Cerebellar cortex (tissue), 1 donor: ENCODE measurements around the gene GLIS1.
A peak's percentile ranks its signal among the peaks of the same experiment; 100 is the strongest.

ENCODE experiments used
- DNase-seq: peaks from one replicate; pipeline ENCODE4 v3.0.0-alpha.2; 2015; ENCODE audit warnings: low spot score

The GLIS1 gene

DNA sequence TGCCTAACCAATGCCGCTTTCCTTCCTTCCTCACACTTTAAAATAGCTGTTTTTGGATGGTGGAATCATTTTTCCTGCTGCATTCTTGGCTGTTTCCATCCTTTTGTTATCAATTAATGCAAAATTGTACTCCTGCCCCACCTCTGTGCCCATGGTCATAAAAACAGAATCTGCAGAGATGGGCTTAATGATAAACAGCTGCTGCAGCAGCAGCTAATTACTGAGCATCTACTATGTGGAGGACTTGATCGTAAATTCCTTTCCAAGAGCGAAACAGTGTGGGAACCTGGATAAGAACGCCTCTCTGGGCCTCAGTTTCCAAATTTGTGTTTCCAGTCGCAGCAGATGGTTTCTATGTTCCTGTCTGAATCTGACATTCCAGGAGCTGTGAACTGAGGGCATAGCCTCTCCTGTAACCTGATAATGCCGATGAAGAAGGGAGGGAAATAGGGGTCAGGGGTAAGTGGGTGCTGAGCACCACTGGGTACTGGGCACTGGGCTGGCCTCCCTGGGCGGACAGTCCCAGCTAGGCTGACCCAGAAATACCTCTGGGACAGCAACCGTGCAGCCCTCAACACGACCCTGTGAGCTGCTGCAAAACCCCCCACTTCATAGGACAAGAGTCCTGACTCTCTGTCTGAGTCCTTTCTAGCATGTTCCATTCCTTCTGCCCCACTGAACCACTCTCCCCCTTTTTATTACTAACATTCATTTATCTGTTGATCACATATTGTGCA, 158.1 kb downstream of the GLIS1 start:
- DNase-seq, result no peak

DNA sequence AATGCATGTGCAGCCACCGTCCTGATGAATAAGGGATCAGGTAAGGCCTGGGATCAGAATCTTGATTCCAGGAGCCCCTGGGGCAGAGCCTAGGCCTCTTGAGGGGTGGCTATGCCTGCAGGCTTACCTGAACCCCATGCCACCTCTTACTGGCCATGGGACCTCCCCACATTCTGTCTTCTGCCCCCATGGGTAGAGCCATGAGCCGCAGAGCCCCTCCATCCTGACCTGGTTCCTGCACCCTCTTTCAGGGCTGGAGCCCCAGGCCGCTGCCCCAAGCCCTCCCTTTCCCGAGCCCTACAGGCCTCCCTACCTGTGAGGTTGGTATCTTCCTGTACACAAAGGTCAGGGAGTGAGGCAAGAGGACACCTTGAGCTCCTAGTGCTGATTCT, 159.0 kb downstream of the GLIS1 start:
- no peak for DNase-seq

DNA sequence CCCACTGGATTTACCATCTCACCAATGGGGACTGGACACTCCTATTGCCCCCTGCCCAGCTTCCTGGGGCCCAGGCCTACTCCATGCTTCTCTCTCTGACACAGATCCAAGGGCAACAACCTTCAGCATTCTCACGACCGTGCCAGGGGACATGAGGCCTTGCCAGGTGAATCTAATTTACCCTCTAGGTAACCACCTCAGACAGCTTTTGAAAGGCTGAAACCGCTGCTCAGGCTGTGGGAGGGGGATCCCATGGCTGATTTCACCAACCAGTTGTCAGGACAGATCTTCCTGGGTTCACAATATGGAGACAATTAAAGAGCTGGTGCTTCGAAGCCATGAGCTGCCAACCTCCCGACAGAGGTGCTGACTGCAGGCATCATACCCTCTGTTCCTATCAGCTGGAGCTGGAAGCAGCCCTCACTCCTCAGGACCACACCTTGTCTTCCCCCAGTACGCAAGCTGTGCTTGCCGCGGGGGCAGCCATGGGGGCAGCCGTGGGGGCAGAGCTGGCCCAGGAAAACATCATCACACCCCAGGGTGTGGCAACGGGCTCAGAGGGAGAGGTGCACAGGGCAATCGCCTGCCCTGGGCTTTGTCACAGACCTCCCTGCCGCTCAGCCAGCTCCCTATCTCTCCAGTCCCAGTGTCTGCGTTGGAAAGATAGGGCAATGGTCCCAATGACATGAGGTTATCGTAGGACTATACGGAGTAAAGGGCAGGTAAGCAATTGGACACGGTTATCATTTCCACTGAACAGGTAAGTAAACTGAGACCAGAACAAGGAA, 159.5 kb downstream of the GLIS1 start:
- no peak for DNase-seq

DNA sequence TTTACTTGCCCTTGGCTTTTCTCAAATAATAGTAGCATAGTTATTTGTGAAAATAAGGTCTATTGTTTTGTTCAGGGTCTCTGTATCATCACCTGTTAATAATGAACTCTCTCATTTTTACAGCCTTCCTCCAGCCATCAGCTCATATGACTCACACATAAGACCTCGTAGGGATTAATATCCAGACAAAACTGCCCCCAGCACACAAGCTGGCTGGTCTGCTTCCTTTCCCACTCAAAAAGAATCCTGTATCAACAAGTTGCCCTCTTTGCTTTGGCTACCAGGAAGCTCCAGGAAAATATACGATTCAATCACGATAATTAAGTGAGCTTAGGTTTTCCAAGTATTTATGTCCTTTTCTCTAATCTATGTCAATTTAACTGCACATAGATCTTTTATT, 160.6 kb downstream of the GLIS1 start:
- no peak for DNase-seq

DNA sequence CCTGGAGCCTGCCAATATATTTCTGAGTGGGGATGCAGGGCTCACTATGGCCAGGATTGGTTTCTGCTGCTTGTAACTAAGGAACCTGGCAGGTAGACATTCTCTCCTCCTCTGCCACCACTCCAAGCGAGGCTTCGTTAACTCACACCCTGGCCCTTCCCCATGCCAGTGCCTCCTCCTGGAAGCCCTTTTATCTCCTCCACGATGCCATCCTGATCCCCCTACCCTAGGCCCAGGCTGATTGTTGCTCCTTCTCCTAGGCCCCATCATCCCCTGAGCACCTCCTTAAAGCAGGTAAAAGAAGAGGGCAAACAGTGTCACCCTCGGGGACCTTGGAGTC, 161.2 kb downstream of the GLIS1 start:
- DNase-seq, result no peak

DNA sequence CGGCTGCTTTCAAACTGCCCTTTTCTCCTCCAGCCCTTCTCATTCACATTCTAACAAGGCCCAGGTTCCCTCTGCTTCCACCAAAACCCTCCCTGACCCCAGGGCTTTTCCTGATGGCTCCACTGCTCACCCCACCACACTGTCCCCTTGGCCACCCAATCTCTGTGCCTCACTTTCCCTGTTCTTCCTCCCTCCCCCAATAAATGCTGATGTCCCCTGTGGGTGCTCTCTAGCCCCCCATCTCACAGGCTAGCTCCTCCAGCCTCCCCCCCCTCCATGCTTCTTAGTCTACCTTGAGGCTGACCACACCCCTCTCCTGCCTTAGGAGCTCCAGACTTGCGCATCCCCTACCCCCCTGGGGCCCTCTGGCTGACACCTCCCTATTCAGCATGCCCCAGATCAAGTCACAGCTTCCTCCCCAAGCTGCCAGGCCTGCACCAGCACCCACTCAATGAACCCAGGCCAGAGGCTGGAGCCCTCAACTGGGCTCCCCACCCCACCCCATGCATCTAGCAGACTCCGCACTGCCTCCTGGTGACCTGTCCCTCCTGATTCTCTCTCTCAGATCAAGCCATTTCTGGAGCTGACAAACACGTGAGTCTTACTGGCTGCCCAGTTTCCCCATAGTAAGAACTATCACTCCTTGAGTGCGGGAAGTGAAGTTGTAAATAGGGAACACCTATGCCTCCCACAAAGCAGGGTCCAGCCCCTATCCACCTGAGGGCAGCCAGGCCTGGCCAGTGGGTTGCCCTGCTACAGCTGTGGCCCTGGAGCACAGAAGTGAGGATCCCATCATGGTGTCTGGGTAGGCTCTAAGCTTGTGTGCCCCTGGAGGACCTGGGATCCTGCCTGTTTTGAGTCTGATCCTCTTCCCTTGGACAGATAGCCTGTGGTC, 161.9 kb downstream of the GLIS1 start:
- DNase-seq, result no peak

DNA sequence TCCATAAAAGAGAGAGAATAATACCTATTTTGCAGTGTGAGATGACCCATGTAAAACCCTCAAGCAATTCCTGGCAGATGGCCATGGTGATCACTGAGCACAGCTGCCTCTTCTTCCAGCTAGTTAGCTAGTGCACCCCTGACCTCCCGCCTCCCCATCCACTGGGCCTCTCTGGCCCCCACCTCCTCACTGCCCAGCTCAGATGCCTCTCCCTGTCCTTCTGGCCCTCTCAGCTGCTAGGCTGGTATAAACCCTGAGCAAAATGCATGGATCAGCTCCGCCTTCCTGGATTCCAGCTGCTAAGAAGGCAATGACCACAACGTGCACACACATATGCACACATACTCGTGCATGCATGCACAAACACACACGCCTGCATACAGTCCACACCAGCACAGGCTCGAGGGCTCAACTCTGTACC, 162.6 kb downstream of the GLIS1 start:
- DNase-seq, result no peak

DNA sequence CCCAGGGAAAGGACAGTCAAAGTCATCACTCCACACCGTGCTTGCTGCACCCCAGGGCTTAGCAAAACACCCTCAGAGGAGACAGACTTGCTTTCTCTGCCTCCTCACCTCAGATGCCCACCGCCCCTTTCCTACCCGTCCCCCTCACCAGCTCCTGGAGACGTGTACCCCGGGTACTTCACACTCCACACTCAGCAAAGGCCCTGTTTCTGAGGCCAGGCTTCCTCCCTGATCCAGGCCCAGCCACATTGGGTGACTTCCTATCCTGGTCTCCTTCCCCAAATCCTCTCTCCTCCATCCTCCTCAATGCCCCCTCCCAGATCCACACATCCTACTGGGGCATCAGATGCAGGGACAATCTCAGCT, 163.0 kb downstream of the GLIS1 start:
- DNase-seq, result no peak

DNA sequence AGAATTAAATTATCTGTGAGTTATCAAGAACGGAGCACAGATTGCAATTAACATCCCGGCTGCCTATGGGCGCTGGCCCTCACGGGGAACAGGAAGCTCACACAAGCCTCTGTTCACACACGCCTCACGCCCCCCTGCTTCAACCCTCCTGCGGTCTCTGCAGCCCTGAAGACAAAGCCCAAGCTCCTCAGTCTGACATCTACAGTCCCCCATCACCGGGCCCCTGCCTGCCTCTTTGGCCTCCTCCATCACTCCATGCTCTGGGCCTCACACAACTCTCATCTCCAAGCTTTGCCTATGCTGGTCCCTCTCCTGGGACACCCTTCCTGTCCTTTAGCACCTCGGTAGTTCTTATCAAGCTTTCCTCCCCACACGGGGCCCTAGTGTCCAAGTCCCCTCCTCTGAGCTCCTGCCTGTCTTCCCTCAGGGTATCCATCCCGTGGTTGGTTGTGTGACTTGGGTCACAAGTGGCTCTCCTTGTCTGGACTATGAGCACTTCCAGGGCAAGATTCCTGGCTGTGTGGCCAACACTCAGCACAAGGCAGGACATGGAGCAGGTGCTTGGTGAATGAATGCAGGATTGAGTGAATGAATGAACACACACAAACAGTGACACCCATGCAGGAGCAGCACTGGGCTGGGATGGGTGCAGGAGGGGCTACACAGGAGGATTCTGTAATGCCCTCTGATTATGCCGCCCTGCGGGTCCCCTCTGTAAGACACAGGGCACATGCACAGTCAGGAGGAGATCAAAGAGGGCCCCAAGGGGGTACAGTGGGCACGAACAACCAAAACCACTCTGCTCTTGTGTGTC, 163.6 kb downstream of the GLIS1 start:
- DNase-seq, result no peak

DNA sequence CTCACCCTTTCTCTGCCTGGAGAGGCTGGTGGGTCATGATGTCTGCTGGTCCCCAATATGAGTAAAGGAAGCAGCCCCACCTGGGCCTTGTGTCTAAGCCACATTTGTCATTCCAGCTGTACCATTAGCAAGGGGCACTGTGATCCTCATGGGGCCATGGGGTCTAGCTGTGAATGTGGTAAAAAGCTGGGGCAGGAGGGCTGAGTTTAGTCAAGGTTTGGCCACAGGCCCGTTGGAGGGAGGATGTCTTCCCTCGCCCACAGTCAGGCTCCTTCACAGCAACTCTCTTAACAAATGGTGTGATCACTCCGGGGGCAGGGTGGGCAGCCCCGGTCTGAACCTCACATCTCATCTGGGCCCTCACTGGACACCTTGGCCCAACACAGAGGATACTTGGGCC, 164.3 kb downstream of the GLIS1 start:
- no peak for DNase-seq

DNA sequence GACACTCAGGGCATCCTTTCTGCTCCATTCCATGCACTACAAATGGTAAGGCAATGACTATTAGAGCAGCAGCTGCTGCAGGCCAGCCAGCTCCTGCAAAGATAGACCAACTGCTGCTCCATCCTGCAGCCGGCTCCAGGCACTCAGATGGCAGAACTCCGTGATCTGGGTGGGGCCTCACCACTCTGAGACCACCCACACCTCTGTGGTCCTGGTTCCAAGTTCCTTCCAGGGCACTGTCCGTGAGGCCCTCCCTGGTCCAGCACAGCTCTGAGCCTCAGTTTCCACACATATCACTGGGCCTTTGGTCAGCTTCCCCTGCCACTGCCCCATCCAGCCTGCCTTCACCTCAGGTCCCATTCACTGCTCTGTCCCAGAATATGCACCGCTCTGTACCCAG, 165.0 kb downstream of the GLIS1 start:
- DNase-seq, result peak; percentile 32

DNA sequence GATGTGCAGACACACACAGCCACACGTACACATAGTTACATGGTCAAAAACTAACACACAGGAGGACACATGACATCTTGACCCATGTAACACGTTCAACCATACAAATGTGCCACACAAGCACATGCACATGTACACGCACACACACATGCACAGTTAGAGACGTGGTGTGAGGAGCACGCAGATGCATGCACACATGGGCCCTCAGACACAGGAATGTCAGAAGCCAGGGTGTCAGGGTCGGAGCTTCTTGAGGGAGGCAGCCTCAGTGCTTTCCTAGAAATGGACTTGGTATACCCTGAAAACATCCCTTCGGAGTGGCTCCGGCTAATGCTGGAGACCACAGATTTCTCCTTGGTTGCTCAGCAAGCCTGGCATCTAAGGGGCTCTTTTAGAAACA, 165.4 kb downstream of the GLIS1 start:
- no peak for DNase-seq

DNA sequence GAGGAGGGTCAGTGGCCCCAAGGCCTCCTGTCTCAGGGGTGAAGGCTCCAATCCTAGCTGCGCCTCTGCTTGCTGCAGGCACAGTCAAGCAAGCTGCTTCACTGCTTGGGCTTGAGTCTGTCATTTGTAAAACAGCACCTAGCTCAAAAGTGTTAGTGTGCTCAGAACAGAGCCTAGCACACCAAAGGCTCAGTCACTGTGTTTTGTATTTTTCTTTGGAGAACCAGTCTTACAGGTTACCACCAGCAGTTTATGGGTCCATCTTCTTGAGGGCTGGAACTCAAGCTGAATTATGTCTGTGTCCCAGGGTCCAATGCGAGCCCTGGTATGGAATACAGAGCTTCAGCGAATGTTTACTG, 166.2 kb downstream of the GLIS1 start:
- DNase-seq, result no peak

DNA sequence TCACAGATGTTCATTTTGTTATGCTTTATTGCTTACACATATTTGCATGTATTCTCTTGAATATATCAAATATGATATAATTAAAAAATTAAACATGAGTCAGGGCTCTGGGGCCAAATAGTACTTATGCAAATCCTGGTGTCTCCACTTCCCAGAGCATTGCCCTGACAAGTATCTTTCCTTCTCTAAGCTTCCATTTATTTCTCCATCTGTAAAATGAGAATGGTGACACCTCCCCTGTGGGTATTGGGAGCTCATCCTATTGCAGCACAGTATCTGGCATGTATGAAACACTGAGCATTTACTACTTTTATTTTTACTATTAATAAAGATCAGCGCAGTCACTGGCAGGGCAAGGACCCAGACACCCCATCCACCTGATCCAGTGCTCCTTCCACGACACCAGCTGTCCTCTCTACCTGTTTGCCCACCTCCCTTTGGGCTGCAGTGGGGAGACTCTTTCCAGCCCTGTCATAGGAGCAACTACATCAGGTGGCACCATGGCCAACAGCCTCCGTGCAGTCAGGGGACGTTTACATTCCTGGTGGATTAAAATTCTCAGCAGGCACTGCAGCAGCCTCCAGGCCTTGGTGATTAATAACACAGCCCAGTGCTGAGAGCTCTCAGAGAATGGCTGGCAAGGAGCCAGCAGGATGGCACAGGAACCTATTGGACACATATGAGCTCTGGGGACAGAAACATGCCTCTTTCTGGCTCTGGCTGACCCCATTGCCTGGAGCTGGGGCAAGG, 166.7 kb downstream of the GLIS1 start:
- DNase-seq, result peak; percentile 71

DNA sequence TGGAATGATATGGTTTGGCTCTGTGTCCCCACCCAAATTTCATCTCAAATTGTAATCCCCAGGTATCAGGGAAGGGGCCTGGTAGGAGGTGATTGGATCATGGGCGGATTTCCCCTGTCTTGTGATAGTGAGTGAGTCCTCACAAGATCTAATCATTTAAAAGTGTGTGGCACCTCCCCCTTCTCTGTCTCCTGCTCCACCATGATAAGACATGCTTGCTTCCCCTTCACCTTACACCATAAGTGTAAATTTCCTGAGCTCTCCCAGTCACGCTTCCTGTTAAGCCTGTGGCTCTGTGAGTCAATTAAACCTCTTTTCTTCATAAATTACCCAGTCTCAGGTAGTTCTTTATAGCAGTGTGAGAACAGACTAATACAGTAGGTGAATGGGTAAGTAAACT, 170.4 kb downstream of the GLIS1 start:
- no peak for DNase-seq

DNA sequence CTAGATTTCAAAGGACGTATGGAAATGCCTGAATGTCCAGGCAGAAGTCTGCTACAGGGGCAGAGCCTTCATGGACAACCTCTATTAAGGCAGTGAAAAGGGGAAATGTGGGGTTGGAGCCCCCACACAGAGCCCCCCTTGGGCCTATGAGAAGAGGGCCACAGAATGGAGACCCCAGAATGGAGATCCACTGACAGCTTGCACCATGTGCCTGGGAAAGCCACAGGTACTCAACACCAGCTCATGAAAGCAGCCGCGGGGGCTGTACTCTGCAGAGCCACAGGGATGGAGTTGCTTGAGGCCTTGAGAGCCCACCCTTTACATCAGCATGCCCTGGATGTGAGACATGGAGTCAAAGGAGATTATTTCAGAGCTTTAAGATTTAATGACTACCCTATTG, 171.1 kb downstream of the GLIS1 start:
- no peak for DNase-seq

DNA sequence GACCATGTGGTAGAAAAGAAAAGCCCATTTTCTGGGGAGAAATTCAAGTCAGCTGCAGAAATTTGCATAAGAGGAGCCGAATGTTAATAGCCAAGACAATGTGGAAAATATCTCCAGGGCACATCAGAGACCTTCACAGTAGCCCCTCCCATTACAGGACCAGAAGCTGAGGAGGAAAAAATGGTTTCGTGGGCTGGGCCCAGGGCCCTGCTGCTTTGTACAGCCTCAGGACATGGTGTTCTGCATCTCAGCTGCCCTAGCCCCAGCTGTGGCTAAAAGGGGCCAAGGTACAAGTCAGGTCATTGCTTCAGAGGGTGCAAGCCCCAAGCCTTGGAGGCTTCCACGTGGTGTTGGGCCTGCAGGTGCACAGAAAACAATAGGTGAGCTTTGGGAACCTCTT, 171.5 kb downstream of the GLIS1 start:
- DNase-seq, result no peak

DNA sequence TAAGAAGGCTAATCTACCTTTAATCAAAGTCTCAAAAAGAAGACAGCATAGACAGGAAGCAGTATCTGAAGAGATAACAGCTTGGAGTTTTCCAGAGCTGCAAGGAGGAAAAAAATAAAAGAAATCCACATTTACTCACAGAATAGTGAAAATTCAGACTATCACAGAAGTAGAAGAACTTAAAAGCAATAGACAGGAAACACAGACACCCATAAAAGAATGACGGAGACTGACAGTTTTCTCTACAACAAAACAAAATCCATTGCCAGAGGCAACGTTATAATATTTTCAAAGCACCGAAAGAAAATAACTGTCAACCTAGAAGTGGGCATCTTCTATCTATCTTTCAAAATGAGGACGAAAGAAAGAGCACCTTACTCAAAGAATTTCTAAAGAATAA, 175.4 kb downstream of the GLIS1 start:
- DNase-seq, result no peak

DNA sequence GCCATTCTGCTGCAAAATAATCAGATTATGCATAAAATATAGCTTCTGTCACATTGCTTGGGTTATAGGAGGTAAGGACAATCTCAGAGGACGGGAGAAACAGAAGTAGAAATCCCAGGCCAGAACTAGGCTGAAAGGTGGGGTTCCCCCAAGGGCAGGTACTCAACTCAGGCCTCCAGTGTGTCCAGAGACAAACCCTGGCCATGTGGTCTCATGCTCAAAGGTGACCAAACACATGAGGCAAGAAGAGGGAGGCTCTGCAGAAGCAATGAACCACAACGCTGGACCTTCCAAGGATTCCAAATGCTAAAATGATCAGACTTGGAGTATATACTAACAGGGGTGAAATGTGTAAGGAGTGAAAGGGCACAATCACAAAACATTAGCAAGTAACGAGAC, 176.0 kb downstream of the GLIS1 start:
- no peak for DNase-seq

DNA sequence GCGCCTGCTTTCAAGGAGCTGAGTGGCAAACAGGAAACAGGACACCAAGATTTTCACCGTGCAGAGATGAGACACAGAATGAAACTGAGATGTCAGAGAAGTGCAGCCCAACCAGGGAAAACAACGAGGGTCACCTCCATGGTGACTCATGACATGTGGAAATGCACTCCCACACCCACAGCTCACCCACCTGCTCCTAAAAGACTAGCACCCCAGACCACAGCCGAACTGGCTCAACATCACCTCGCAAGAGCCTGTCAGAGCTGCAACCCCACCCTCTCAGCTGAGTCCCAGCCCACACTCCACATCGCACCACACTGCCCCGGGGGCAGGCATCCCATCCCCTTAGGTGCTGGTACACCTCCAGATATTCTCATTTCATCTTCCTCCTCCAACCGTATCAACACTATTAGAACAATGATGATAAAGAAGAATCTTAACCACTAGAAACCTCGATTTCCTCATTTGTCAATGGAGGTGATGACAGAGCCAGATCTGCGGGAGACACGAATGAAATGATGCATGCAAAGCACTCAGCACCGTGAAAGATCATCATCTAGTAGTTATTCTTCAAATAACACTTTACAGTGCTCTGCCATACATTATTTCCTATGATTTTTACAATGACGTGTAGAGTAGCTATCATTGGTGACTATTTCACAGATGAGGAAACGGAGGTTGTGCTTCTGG, 176.5 kb downstream of the GLIS1 start:
- no peak for DNase-seq
